UCSD-AML1 (cell line): Measurements from ENCODE around the gene ALLC.
A peak's percentile ranks its signal among the peaks of the same experiment; 100 is the strongest.
"Not testable (repeated sequence)": the region's sequence is repeated elsewhere in the genome, so short reads cannot be mapped to it uniquely, and the experiment has no call there.

Source experiments
- DNase-seq: peaks from one replicate; lab custom pipeline; 2025; ENCODE audit not compliant: unreplicated experiment; lab: John Stamatoyannopoulos, UW

ALLC gene

GRCh38 chr2:3654011-3654410, 4.0 kb upstream of the ALLC start:
- DNase-seq = no peak

- DNase-seq = no peak
Observed at GRCh38 chr2:3654531-3655225, 3.3 kb upstream of the ALLC start.

GRCh38 chr2:3655871-3656761, 1.9 kb upstream of the ALLC start:
- no peak for DNase-seq

- DNase-seq = peak; percentile 23
Observed at GRCh38 chr2:3656762-3657721, 958 bp upstream of the ALLC start.

DNA sequence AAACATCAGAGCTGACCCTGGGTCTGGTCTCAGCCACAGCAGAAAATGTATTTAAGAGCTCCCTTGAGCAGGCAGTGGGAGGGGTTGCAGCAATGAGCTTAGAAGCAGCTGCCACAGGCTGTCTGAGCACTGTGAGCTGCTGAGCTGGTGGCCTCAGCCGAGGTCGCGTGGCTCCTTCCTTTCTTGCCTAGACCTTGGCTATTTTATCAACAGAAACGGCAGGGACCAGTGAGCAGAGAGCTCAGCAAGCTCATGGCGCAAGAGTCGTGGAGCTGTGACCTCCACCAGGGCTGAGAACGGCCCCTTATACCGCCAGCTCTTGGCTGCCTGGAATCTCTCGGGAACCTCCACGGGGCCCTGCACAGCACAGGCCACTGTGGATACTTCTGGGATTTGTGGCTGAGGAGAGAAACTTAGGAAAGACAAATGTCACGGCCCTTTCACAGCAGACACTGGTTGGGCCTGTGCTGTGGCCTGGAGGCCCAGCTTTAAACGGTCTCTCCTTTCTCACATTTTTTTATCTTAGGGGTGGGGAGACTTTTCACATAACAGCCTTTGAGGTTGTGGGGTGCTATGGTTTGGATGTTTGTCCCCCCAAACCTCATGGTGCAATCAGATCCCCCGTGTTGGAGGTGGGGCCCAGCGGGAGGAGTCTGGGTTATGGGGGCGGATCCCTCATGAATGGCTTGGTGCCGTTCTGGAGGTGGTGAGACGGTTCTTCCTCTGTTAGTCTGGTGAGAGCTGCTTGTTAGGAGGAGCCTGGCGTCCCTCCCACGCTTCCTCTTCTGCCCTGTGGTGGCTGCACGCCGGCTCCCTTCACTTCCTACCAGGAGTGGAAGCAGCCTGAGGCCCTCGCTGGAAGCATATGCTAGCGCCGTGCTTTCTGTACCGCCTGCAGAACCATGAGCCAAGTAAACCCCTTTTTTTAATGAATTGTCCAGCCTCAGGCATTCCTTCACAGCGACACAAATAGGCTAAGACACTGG, 1.7 kb downstream of the ALLC start:
- DNase-seq = peak; percentile 46

- not testable (repeated sequence) for DNase-seq
Observed at GRCh38 chr2:3660640-3661039, 2.6 kb downstream of the ALLC start.

GRCh38 chr2:3661149-3661660, 3.2 kb downstream of the ALLC start:
- no peak for DNase-seq

- peak; percentile 49 for DNase-seq
Observed at GRCh38 chr2:3662239-3662638, 4.2 kb downstream of the ALLC start.

DNA sequence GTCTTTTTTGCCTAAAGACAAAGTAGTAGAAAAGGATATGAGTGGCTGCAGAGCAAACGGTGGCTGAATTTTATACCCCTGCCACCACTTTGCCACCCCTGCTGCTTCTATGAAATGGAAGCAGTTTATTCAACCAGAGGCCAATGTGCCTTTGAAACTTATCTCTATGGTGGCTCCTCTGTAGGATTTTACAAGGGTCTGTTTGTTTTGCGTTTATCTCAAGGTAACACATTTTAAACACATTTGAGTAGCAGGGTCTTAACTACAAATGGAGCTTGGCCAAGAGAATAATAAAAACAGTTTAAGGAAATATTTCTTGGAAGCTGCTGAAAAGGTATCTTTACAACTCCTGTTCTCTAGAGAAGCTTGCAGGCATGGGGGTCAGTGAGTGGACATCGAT, 6.1 kb downstream of the ALLC start:
- no peak for DNase-seq

GRCh38 chr2:3664925-3665324, 6.9 kb downstream of the ALLC start:
- no peak for DNase-seq

DNA sequence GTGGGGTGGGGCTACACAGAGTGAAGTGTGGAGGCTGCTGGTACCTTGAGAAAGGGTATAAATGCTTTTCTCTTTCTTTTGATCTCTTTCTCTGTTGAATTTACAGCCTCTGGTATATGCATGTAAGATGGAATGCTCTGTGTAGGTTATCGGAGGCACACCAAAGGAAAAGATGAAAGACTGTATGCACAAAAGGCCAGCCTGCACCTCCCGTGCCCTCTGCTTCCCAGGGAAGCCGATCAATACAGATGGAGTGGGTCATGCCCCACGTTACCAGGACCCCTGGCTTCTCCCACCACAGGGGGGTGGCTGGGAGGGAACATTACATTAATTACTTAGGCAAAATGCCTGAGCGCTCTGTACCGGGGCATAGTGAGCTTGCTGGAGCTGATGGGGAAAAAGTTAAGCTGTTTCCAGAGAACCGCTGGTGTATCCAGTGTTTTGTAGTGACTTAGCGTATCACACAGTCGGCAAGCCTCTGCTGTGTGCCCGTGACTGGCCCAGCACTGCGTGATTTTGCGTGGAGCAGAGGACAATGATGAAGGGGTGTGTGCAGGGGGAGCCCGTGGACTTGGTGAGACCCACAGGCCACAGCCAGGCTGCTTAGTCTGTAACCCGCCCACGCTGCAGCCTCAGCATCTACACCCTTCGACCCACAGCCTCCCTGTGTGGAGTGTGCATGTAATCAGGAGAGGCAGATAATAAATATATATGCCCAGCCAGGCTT, 8.0 kb downstream of the ALLC start:
- no peak for DNase-seq

DNA sequence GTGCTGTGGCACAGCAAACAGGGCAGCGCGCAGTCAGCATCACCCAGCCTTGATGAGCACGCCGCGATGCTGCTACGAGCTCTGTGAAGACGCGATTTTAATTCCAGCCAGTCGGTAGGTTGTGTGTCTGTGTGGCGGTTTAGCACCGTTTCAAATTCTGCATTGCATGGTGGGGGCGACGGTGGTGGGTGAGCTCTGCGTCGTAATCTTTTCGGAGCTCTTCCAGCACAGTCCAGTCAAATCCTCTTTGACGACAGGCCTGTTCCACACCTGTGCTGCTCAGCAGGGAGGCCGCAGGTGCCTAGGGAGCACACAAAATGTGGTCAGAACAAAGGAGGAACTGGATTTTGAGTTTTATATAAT, 8.6 kb downstream of the ALLC start:
- DNase-seq = no peak

DNA sequence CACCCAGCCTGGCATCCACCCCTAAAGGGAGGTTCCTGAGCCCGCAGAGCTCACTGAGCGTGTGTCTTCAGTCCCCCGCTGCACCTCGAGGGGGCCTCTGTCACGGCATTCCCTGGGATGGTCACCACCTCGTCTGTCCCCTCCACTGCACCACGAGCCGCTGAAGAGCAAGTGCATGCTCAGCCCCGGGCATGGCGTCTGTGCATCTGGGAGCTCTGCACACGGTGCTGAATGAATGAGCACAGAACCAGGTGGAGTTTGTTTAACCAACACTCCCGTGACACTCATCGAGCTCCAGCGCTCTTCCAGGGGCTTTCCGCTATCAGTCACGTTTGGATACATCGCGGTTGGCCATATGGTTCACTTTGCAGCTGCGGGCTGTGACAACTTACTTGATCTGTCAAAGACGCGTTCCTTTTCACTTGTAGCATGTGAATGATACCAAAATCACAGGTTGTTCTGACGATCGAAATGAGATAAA, 9.2 kb downstream of the ALLC start:
- DNase-seq = no peak

DNA sequence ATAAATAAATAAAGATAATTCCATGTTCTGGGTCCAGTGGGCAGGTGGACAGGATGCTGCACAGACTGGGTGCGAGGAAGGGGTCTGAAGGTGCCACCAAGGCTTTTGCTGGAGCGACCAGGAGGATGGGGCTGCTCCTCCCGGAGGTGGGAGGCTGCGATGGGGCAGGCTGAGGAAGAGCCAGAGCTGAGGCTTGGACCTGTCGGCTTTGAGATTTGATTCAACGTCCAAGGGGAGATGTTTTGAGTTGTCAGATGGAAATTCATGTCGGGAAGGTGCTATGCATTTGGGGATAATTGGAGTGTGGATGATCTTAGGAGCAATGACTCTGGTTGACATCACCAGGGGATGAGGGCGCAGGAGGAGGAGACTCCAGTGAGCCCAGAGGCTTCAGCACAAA, 11.7 kb downstream of the ALLC start:
- no peak for DNase-seq

GRCh38 chr2:3670376-3670775, 12.4 kb downstream of the ALLC start:
- no peak for DNase-seq

- DNase-seq = no peak
Observed at GRCh38 chr2:3670941-3671340, 12.9 kb downstream of the ALLC start.

DNA sequence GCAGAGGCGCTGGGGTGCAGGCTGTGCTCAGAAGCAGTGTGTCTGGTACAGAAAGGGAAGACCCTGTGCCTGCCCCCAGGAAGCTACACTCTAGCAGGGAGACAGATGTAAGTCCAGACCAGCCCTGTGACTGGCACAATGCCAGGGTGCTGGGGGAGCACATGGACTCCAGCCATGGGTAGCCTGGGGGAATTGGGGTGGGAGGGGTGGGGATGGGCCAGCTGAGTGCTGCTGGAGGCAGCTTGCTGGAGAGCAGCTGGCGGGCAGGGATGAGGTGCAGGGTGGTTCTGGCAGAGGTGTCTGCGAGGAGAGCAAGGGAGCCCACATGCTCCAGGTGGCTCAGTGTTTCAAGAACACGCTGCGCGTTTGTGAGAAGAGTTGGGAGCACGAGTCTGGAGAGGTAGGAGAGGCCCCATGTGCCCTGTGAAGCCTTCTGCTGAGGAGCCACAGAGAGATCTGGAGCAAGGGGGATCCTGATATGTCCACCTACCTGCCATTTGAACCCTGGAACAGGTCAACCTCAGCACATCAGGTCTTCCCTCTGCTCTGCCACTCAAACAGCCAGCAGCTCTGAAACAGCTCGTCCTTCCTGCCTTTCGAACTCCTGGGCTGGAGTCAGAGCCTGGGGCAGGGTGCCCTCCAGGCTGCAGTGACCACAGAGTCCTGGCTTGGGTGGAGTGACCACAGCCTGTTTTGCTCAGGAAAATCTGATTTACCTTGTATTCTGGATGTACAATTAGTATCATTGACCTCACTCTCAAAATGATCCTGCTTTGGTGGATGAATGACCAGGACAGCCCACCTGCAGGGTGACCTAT, 15.1 kb downstream of the ALLC start:
- DNase-seq = no peak
